Stomach (tissue), 9 donors: ENCODE data around the gene ZNF507. TPM values are rescaled to one million over a fixed set of nuclear protein-coding genes. Genes with fewer than 3 reads are reported as not detected.

Experiments used
- DNase-seq, 2 donors: peaks; one replicate each; pipeline versions ENCODE4 v3.0.0 to v3.0.0-alpha.2; 2013 to 2019
- H3K27ac ChIP-seq, 5 donors: fragments of 200-600 bp in 4 of 5; sonication (generic) in 4 of 5; one replicate each; pipeline ENCODE4 v1.5.1; 2013 to 2019; ENCODE audit warnings: mild to moderate bottlenecking in 1 of 5, moderate library complexity in 1 of 5
- H3K27me3 ChIP-seq, 3 donors: fragments of 200-600 bp; sonication (generic); one replicate each; pipeline ENCODE4 v1.5.1; 2017 to 2019; ENCODE audit warnings: mixed run types in 1 of 3
- H3K36me3 ChIP-seq, 4 donors: fragments of 200-600 bp; sonication (generic); 1 replicate in 3 of 4; 2 replicates in 1 of 4; pipeline ENCODE4 v1.5.1; 2016 to 2019
- H3K4me1 ChIP-seq, 4 donors: fragments of 200-600 bp; sonication (generic); one replicate each; pipeline ENCODE4 v1.5.1; 2016 to 2019
- H3K4me3 ChIP-seq, 4 donors: fragments of 200-600 bp; sonication (generic) in 3 of 4; one replicate each; pipeline ENCODE4 v1.5.1; 2016 to 2019; ENCODE audit warnings: mild to moderate bottlenecking in 1 of 4
- H3K9me3 ChIP-seq, 4 donors: fragments of 200-600 bp; sonication (generic); one replicate each; pipeline ENCODE4 v1.5.1; 2016 to 2019
- CTCF ChIP-seq, 7 experiments: fragments of 450-650 bp in 4 of 7; fragments of 200-600 bp in 3 of 7; sonication (generic) in 3 of 7; IDR thresholded peaks; one replicate each; pipeline ENCODE4 v1.5.1; 2016 to 2019; ENCODE audit warnings: antibody characterized with exemption in 7 of 7, control low read depth in 2 of 7, mild to moderate bottlenecking in 1 of 7
- EP300 ChIP-seq: sonication (generic); formaldehyde crosslinking; IDR thresholded peaks from one replicate; pipeline ENCODE4 v1.6.1; 2017; ENCODE audit warnings: antibody characterized with exemption
- POLR2A ChIP-seq, 4 donors: fragments of 450-650 bp; IDR thresholded peaks; one replicate each; pipeline ENCODE4 v1.6.1; 2016; ENCODE audit warnings: antibody characterized with exemption in 4 of 4, control low read depth in 2 of 4, mild to moderate bottlenecking in 1 of 4, moderate library complexity in 1 of 4
- POLR2AphosphoS5 ChIP-seq, 3 donors: sonication (generic); formaldehyde crosslinking; IDR thresholded peaks; one replicate each; pipeline ENCODE4 v1.6.1; 2016; ENCODE audit warnings: antibody characterized with exemption in 3 of 3
- WGBS, 5 donors: extraction: QIAGEN DNeasy Blood & Tissue Kit in 3 of 5; methylation state at CpG; one replicate each; pipeline versions ENCODE4 v1.1.5 to v1.1.7; 2013 to 2018; 5-methylcytosine and 5-hydroxymethylcytosine counted together
- intact Hi-C: fragments of 100-400 bp; cut with DNase I; formaldehyde crosslinking; loops from one replicate; pipeline ENCODE4 v1.15.1; 2023; ENCODE audit warnings: low total_unique reads
- polyA plus RNA-seq, 3 donors: library from polyadenylated mRNA; stranded (reverse); fragments of 200-250 nt; gene quantifications; one replicate each; pipeline ENCODE4 v1.2.3, GENCODE V29; 2013
- total RNA-seq, 5 donors: library from RNA; depleted of rRNA; stranded (reverse); fragments of >200 nt; gene quantifications; one replicate each; pipeline versions ENCODE4 v1.1.0 to v1.2.3, GENCODE V29; 2014 to 2016
- donor health status: healthy with polysubstance abuse.
- donor health status: Bipolar disorder and iron deficiency.
- donor health status: healthy.

ZNF507 gene
- total and polyA plus RNA-seq, 8 donors: 2.8 to 76.5 (median 16.9) TPM

DNA sequence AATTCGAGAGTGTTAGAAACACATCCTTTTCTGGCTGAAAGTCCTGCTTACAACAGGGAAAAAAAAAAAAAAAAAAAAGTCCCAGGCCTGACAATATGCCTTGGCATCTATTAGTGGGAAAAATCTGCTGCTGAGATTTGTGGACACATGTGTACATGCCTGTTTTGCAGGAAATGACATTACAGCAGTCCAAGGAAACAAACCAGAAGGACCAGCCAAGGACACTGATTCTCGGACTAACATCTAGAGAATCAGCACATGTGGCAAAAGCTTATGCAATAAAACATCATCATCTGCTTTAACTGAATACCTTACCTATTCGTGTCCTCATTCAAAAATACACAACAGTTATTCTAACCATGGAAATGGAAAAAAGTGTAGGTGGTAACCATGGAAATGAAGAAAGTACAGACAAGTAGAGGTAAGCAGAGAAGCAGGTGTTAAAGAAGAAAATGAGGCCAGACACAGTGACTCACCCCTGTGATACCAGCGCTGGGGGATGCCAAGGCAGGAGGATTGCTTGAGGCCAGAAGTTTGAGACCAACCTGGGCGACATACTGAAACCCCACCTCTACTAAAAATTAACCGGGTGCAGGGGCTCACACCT, 50.7 kb downstream of the ZNF507 start:
- WGBS, 5 donors: 75 to 89% (median 86%) methylated on average over 6 of the region's 6 CpGs
- H3K4me3 ChIP-seq: no peak overlapping the region
- no peak for DNase-seq
- H3K9me3 ChIP-seq: no peaks in the 10 kb centered on the region
- TF ChIP-seq EP300 (no peak), CTCF (IDR thresholded peaks at IDR 0.05) (no peak), POLR2AphosphoS5 (IDR thresholded peaks at IDR 0.05) (no peak), POLR2A (IDR thresholded peaks at IDR 0.05) (no peak)
- H3K27me3 ChIP-seq: no peaks in the 10 kb centered on the region
- no peaks in the 10 kb centered on the region for H3K4me1 ChIP-seq
- intact Hi-C loops: no loop called here
- H3K36me3 ChIP-seq: no peaks in the 10 kb centered on the region
- H3K27ac ChIP-seq: no peak overlapping the region

GRCh38 chr19:32397671-32398101, 52.3 kb downstream of the ZNF507 start:
- no peaks in the 10 kb centered on the region for H3K36me3 ChIP-seq
- no peaks in the 10 kb centered on the region for H3K4me1 ChIP-seq
- no peaks in the 10 kb centered on the region for H3K9me3 ChIP-seq
- H3K27me3 ChIP-seq: no peaks in the 10 kb centered on the region
- DNase-seq: peak in 1 of 2 donors; percentile 42
- TF ChIP-seq CTCF (IDR thresholded peaks at IDR 0.05) (no peak), EP300 (no peak), POLR2A (IDR thresholded peaks at IDR 0.05) (no peak), POLR2AphosphoS5 (IDR thresholded peaks at IDR 0.05) (no peak)
- intact Hi-C loops: no loop called here
- WGBS, 5 donors: 47 to 72% (median 57%) methylated on average over 5 of the region's 5 CpGs
- H3K27ac ChIP-seq: no peak overlapping the region
- H3K4me3 ChIP-seq: no peak overlapping the region

GRCh38 chr19:32401992-32402391, 56.6 kb downstream of the ZNF507 start:
- WGBS, 5 donors: 69 to 100% (median 92%) methylated on average over 1 of the region's 1 CpG
- H3K4me3 ChIP-seq: no peak overlapping the region
- H3K36me3 ChIP-seq: no peaks in the 10 kb centered on the region
- no peak for DNase-seq
- TF ChIP-seq CTCF (IDR thresholded peaks at IDR 0.05) (no peak), POLR2AphosphoS5 (IDR thresholded peaks at IDR 0.05) (no peak), EP300 (no peak), POLR2A (IDR thresholded peaks at IDR 0.05) (no peak)
- no peaks in the 10 kb centered on the region for H3K9me3 ChIP-seq
- intact Hi-C loops: no loop called here
- no peaks in the 10 kb centered on the region for H3K27me3 ChIP-seq
- no peak overlapping the region for H3K27ac ChIP-seq
- peaks cover 0 to 26% (median 21%) of the 10 kb centered on the region in 4 donors for H3K4me1 ChIP-seq

GRCh38 chr19:32403291-32403995, 58.0 kb downstream of the ZNF507 start:
- no peaks in the 10 kb centered on the region for H3K36me3 ChIP-seq
- 86 to 97% (median 90%) methylated on average over 5 of the region's 5 CpGs for WGBS, 5 donors
- intact Hi-C loops: no loop called here
- no peak for DNase-seq
- H3K4me3 ChIP-seq: no peak overlapping the region
- H3K27ac ChIP-seq: no peak overlapping the region
- TF ChIP-seq CTCF (IDR thresholded peaks at IDR 0.05) (no peak), EP300 (no peak), POLR2A (IDR thresholded peaks at IDR 0.05) (no peak), POLR2AphosphoS5 (IDR thresholded peaks at IDR 0.05) (no peak)
- no peaks in the 10 kb centered on the region for H3K9me3 ChIP-seq
- H3K27me3 ChIP-seq: no peaks in the 10 kb centered on the region
- peaks cover 0 to 41% (median 31%) of the 10 kb centered on the region in 4 donors for H3K4me1 ChIP-seq
